ENCODE data around the gene RPN2. TPM values are rescaled to one million over a fixed set of nuclear protein-coding genes. Genes with fewer than 3 reads are reported as not detected.

RPN2 gene
- total and polyA plus RNA-seq, 2 of the 13 experiments (the other 11 are each of a cell fraction or from before 2014, with no cell fraction given), result 587 to 1,818 TPM

DNA sequence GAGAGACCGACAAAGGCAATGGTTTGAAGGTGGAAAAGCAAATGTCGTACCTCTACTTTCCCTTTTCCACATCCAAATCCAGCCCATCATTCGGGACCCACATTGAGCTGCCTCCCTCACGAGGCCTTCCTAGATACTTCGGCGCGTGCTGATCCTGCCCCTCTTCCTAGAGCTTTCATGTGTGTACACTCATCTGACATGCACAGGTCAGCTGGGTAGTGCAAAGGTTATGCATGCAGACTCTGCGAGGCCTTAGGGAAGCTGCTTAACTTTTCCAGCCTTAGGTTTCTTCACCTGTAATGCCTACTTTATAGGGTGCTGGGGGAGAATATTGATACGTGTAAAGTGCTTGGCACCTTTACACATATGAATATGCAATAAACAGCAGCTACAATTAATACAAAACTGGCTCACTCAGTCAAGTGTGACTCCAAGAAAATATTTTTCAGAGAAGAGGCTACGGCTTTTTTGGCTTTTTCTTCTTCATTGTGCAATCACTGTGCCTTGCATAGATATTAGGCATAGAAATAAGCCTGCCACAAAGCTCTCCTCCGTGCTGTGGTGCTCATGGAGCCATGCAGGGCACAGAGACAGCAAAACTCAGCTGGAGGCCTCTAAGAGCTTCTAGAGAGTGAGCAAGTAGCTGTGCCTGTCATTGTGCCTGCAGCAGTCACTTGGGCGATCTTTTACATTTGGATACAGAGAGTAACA lies 106.7 kb downstream of the RPN2 start (continued):
- TF ChIP-seq ZNF775 (CRISPR knock-in tag; IDR thresholded peaks at IDR 0.05; ENCODE audit: borderline replicate concordance) (no peak), ZBTB20 (CRISPR knock-in tag; IDR thresholded peaks at IDR 0.05; ENCODE audit: borderline replicate concordance, low read depth) (no peak; the same call in 1 of the 2 replicates), ZNF20 (CRISPR knock-in tag; IDR thresholded peaks at IDR 0.05) (no peak), TBX3 (IDR thresholded peaks at IDR 0.05; ENCODE audit: borderline replicate concordance) (no peak), FOXK2 (IDR thresholded peaks at IDR 0.05) (no peak), REL (CRISPR knock-in tag; conservative IDR thresholded peaks at IDR 0.05) (peak; percentile 78; the same call in 1 of the 2 replicates), ZNF792 (CRISPR knock-in tag; IDR thresholded peaks at IDR 0.05) (no peak), ZNF431 (CRISPR knock-in tag; IDR thresholded peaks at IDR 0.05; ENCODE audit: borderline replicate concordance, low read depth) (no peak), GPN1 (CRISPR knock-in tag; IDR thresholded peaks at IDR 0.05; ENCODE audit: borderline replicate concordance) (no peak), CHCHD3 (CRISPR knock-in tag; IDR thresholded peaks at IDR 0.05) (no peak), ZNF550 (CRISPR knock-in tag; IDR thresholded peaks at IDR 0.05; ENCODE audit: borderline replicate concordance) (no peak), ZNF451 (CRISPR knock-in tag; IDR thresholded peaks at IDR 0.05) (peak; percentile 80; the same call in 1 of the 2 replicates)
- TF ChIP-seq, protein P1, sequence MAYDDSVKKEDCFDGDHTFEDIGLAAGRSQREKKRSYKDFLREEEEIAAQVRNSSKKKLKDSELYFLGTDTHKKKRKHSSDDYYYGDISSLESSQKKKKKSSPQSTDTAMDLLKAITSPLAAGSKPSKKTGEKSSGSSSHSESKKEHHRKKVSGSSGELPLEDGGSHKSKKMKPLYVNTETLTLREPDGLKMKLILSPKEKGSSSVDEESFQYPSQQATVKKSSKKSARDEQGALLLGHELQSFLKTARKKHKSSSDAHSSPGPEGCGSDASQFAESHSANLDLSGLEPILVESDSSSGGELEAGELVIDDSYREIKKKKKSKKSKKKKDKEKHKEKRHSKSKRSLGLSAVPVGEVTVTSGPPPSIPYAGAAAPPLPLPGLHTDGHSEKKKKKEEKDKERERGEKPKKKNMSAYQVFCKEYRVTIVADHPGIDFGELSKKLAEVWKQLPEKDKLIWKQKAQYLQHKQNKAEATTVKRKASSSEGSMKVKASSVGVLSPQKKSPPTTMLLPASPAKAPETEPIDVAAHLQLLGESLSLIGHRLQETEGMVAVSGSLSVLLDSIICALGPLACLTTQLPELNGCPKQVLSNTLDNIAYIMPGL (CRISPR knock-in tag; IDR thresholded peaks at IDR 0.05; ENCODE audit: borderline replicate concordance in 1 of 2, low read depth in 1 of 2), result peak in 1 of 2 experiments; percentile 44; a peak in 1 of 4 replicates
- TF ChIP-seq, protein P2, sequence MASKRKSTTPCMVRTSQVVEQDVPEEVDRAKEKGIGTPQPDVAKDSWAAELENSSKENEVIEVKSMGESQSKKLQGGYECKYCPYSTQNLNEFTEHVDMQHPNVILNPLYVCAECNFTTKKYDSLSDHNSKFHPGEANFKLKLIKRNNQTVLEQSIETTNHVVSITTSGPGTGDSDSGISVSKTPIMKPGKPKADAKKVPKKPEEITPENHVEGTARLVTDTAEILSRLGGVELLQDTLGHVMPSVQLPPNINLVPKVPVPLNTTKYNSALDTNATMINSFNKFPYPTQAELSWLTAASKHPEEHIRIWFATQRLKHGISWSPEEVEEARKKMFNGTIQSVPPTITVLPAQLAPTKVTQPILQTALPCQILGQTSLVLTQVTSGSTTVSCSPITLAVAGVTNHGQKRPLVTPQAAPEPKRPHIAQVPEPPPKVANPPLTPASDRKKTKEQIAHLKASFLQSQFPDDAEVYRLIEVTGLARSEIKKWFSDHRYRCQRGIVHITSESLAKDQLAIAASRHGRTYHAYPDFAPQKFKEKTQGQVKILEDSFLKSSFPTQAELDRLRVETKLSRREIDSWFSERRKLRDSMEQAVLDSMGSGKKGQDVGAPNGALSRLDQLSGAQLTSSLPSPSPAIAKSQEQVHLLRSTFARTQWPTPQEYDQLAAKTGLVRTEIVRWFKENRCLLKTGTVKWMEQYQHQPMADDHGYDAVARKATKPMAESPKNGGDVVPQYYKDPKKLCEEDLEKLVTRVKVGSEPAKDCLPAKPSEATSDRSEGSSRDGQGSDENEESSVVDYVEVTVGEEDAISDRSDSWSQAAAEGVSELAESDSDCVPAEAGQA (IDR thresholded peaks at IDR 0.05; ENCODE audit: low read depth), result no peak
- TF ChIP-seq, protein P2 (CRISPR knock-in tag; IDR thresholded peaks at IDR 0.05; ENCODE audit: borderline replicate concordance), result no peak
- TF ChIP-seq, protein P3, sequence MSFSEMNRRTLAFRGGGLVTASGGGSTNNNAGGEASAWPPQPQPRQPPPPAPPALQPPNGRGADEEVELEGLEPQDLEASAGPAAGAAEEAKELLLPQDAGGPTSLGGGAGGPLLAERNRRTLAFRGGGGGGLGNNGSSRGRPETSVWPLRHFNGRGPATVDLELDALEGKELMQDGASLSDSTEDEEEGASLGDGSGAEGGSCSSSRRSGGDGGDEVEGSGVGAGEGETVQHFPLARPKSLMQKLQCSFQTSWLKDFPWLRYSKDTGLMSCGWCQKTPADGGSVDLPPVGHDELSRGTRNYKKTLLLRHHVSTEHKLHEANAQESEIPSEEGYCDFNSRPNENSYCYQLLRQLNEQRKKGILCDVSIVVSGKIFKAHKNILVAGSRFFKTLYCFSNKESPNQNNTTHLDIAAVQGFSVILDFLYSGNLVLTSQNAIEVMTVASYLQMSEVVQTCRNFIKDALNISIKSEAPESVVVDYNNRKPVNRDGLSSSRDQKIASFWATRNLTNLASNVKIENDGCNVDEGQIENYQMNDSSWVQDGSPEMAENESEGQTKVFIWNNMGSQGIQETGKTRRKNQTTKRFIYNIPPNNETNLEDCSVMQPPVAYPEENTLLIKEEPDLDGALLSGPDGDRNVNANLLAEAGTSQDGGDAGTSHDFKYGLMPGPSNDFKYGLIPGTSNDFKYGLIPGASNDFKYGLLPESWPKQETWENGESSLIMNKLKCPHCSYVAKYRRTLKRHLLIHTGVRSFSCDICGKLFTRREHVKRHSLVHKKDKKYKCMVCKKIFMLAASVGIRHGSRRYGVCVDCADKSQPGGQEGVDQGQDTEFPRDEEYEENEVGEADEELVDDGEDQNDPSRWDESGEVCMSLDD (CRISPR knock-in tag; IDR thresholded peaks at IDR 0.05; ENCODE audit: borderline replicate concordance), result no peak
- TF ChIP-seq, protein P4, sequence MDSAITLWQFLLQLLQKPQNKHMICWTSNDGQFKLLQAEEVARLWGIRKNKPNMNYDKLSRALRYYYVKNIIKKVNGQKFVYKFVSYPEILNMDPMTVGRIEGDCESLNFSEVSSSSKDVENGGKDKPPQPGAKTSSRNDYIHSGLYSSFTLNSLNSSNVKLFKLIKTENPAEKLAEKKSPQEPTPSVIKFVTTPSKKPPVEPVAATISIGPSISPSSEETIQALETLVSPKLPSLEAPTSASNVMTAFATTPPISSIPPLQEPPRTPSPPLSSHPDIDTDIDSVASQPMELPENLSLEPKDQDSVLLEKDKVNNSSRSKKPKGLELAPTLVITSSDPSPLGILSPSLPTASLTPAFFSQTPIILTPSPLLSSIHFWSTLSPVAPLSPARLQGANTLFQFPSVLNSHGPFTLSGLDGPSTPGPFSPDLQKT (CRISPR knock-in tag; IDR thresholded peaks at IDR 0.05; ENCODE audit: borderline replicate concordance), result no peak

Measured in HepG2 (cell line).